CD14-positive monocyte (primary cell): ENCODE results near the gene MYOM3. TPM values are rescaled to one million over a fixed set of nuclear protein-coding genes. Genes with fewer than 3 reads are reported as not detected.

Source experiments
- DNase-seq, 3 donors: peaks; one replicate each; pipeline ENCODE4 v3.0.0-alpha.2; 2011 to 2022
- H2AFZ ChIP-seq: 2 replicates; pipeline ENCODE4 v1.6.0; 2012; ENCODE audit warnings: mild to moderate bottlenecking, low read depth, low read length, inconsistent platforms; ENCODE audit not compliant: insufficient read depth, poor library complexity, severe bottlenecking
- H3K27ac ChIP-seq, 2 donors: 1 replicate in 1 of 2; 2 replicates in 1 of 2; pipeline ENCODE4 v1.5.1; 2012 to 2013; ENCODE audit warnings: low read length in 2 of 2, control low read depth in 1 of 2, inconsistent platforms in 1 of 2, low read depth in 1 of 2, mild to moderate bottlenecking in 1 of 2
- H3K27me3 ChIP-seq, 2 donors: one replicate each; pipeline versions ENCODE4 v1.6.0 to v1.6.1; 2011 to 2013; ENCODE audit warnings: low read length in 2 of 2; ENCODE audit not compliant: control insufficient read depth in 2 of 2, insufficient read depth in 2 of 2
- H3K36me3 ChIP-seq, 2 donors: replicated peaks in 1 of 2; 1 replicate in 1 of 2; 2 replicates in 1 of 2; pipeline versions ENCODE4 v1.5.1 to v1.6.1; 2012 to 2013; ENCODE audit warnings: low read length in 2 of 2, control low read depth in 1 of 2, inconsistent platforms in 1 of 2, mild to moderate bottlenecking in 1 of 2; ENCODE audit not compliant: insufficient read depth in 2 of 2, control insufficient read depth in 1 of 2
- H3K4me1 ChIP-seq, 2 donors: 1 replicate in 1 of 2; 2 replicates in 1 of 2; pipeline versions ENCODE4 v1.5.1 to v1.6.1; 2012 to 2013; ENCODE audit warnings: low read length in 2 of 2, control low read depth in 1 of 2, inconsistent platforms in 1 of 2, mild to moderate bottlenecking in 1 of 2, moderate library complexity in 1 of 2; ENCODE audit not compliant: insufficient read depth in 2 of 2, control insufficient read depth in 1 of 2
- H3K4me2 ChIP-seq: replicated peaks from 2 replicates; pipeline ENCODE3; 2012; ENCODE audit warnings: low read length, moderate library complexity, mild to moderate bottlenecking; ENCODE audit not compliant: poor library complexity, severe bottlenecking; ENCODE audit errors: extremely low read depth
- H3K4me3 ChIP-seq, 3 experiments: fragments of 200-600 bp in 1 of 3; sonication (generic) in 1 of 3; replicated peaks in 1 of 3; 1 replicate in 2 of 3; 2 replicates in 1 of 3; pipeline ENCODE4 v1.5.1; 2011 to 2013; ENCODE audit warnings: low read length in 3 of 3, mild to moderate bottlenecking in 3 of 3, control low read depth in 2 of 3, low read depth in 2 of 3, inconsistent platforms in 1 of 3, moderate library complexity in 1 of 3
- H3K79me2 ChIP-seq: 2 replicates; pipeline ENCODE4 v1.6.0; 2012; ENCODE audit warnings: mild to moderate bottlenecking, control low read depth, inconsistent platforms, low read length, moderate library complexity; ENCODE audit not compliant: insufficient read depth
- H3K9ac ChIP-seq: 2 replicates; pipeline ENCODE4 v1.6.0; 2017; ENCODE audit warnings: low read length, mild to moderate bottlenecking; ENCODE audit not compliant: insufficient read depth, poor library complexity, severe bottlenecking
- H3K9me3 ChIP-seq, 2 donors: replicated peaks in 1 of 2; 1 replicate in 1 of 2; 2 replicates in 1 of 2; pipeline versions ENCODE4 v1.5.1 to v1.6.1; 2012 to 2013; ENCODE audit warnings: low read length in 2 of 2, control low read depth in 1 of 2; ENCODE audit not compliant: control insufficient read depth in 1 of 2, insufficient read depth in 1 of 2
- H4K20me1 ChIP-seq: 2 replicates; pipeline ENCODE4 v1.6.0; 2012; ENCODE audit warnings: mild to moderate bottlenecking, low read length, control low read depth, moderate library complexity; ENCODE audit not compliant: insufficient read depth
- H3K27ac Mint-ChIP-seq, 7 donors: one replicate each; pipeline ENCODE4 v1.8.0; 2020; ENCODE audit warnings: mild to moderate bottlenecking in 7 of 7, mixed read lengths in 7 of 7, moderate library complexity in 6 of 7, inconsistent platforms in 2 of 7
- H3K27me3 Mint-ChIP-seq, 3 donors: one replicate each; pipeline ENCODE4 v1.8.0; 2021 to 2022; ENCODE audit warnings: low read depth in 3 of 3, mild to moderate bottlenecking in 3 of 3, mixed read lengths in 3 of 3, moderate library complexity in 3 of 3, inconsistent platforms in 1 of 3
- H3K36me3 Mint-ChIP-seq, 2 donors: one replicate each; pipeline ENCODE4 v1.8.0; 2020; ENCODE audit warnings: mixed read lengths in 2 of 2, inconsistent platforms in 1 of 2, mild to moderate bottlenecking in 1 of 2
- H3K4me1 Mint-ChIP-seq: one replicate; pipeline ENCODE4 v1.8.0; 2020; ENCODE audit warnings: mild to moderate bottlenecking, mixed read lengths
- H3K4me3 Mint-ChIP-seq, 2 donors: one replicate each; pipeline ENCODE4 v1.8.0; 2020; ENCODE audit warnings: mild to moderate bottlenecking in 2 of 2, mixed read lengths in 2 of 2, moderate library complexity in 1 of 2
- H3K9me3 Mint-ChIP-seq, 7 donors: one replicate each; pipeline ENCODE4 v1.8.0; 2020 to 2022; ENCODE audit warnings: mixed read lengths in 7 of 7, mild to moderate bottlenecking in 6 of 7, moderate library complexity in 6 of 7, inconsistent platforms in 2 of 7
- CTCF ChIP-seq: fragments of 200-600 bp; IDR thresholded peaks from one replicate; pipeline ENCODE4 v1.8.0; 2022; ENCODE audit warnings: antibody characterized with exemption, mild to moderate bottlenecking
- WGBS: methylation state at CpG from one replicate; pipeline ENCODE4 v1.1.5; 2013; ENCODE audit warnings: missing lambda C conversion rate; ENCODE audit not compliant: insufficient coverage; 5-methylcytosine and 5-hydroxymethylcytosine counted together
- intact Hi-C, 2 donors: fragments of 100-400 bp; cut with micrococcal nuclease; formaldehyde crosslinking; loops; one replicate each; pipeline versions ENCODE4 v1.15.0 to v1.15.1; 2023
- polyA plus RNA-seq, 3 donors: library from polyadenylated mRNA; depleted of rRNA in 1 of 3; unstranded in 2 of 3; stranded (reverse) in 1 of 3; fragments of 300-500 nt in 2 of 3; fragments of >200 nt in 1 of 3; fragmentation: Illumina TruSeq in 2 of 3; gene quantifications; 1 replicate in 2 of 3; 2 replicates in 1 of 3; pipeline ENCODE4 v1.2.3, GENCODE V29; 2012 to 2021

The MYOM3 gene
- polyA plus RNA-seq, 3 donors: not detected

- Histone ChIP-seq H3K9ac (no peak overlapping the region), H3K4me2 (no peak overlapping the region), H2AFZ (no peak overlapping the region), H3K4me3 (no peak overlapping the region), H3K79me2 (no peaks in the 10 kb centered on the region), H3K4me1 (peaks cover 0 to 3% of the 10 kb centered on the region in 2 donors), H3K27ac (no peak overlapping the region), H3K27me3 (no peaks in the 10 kb centered on the region), H3K9me3 (no peaks in the 10 kb centered on the region), H4K20me1 (no peaks in the 10 kb centered on the region), H3K36me3 (no peaks in the 10 kb centered on the region)
- WGBS: 97% methylated on average over 7 of the region's 8 CpGs
- Mint-ChIP-seq H3K4me3 (no peak overlapping the region), H3K27me3 (peaks cover 0 to 8% (median 0%) of the 10 kb centered on the region in 3 donors), H3K36me3 (no peaks in the 10 kb centered on the region), H3K9me3 (no peaks in the 10 kb centered on the region), H3K27ac (no peak overlapping the region), H3K4me1 (peaks cover under 1% of the 10 kb centered on the region)
- no peak for DNase-seq
- no peak for TF ChIP-seq CTCF
- intact Hi-C loops: loop anchor here in 1 of 2 donors (10.0 kb wide), 1 partner anchor 319 kb away; no protein-coding TSS in a partner anchor
Measured at GRCh38 chr1:24075946-24076345, 36.0 kb downstream of the MYOM3 start.

GRCh38 chr1:24075590-24075854, 36.4 kb downstream of the MYOM3 start:
- H3K4me1 ChIP-seq: peaks cover 0 to 4% of the 10 kb centered on the region in 2 donors
- no peaks in the 10 kb centered on the region for H3K9me3 ChIP-seq
- H3K27ac ChIP-seq: no peak overlapping the region
- no peak for TF ChIP-seq CTCF
- peaks cover 0 to 8% (median 1%) of the 10 kb centered on the region in 3 donors for H3K27me3 Mint-ChIP-seq
- no peaks in the 10 kb centered on the region for H3K9me3 Mint-ChIP-seq
- H3K36me3 ChIP-seq: no peaks in the 10 kb centered on the region
- H3K4me3 ChIP-seq: no peak overlapping the region
- no peak overlapping the region for H2AFZ ChIP-seq
- no peaks in the 10 kb centered on the region for H3K27me3 ChIP-seq
- WGBS: 90% methylated on average over 3 of the region's 4 CpGs
- DNase-seq: no peak
- H3K79me2 ChIP-seq: no peaks in the 10 kb centered on the region
- H3K27ac Mint-ChIP-seq: no peak overlapping the region
- no peaks in the 10 kb centered on the region for H4K20me1 ChIP-seq
- no peak overlapping the region for H3K9ac ChIP-seq
- H3K36me3 Mint-ChIP-seq: no peaks in the 10 kb centered on the region
- peaks cover 4% of the 10 kb centered on the region for H3K4me1 Mint-ChIP-seq
- no peak overlapping the region for H3K4me3 Mint-ChIP-seq
- intact Hi-C loops: loop anchor here in 1 of 2 donors (10.0 kb wide), 1 partner anchor 319 kb away; no protein-coding TSS in a partner anchor
- no peak overlapping the region for H3K4me2 ChIP-seq
